Activated T-helper 1 cell treated with Interleukin-2 at 50 U/mL for 16 hours (primary cell): ENCODE data around the gene RAPGEF6.
"Not testable (repeated sequence)": the region's sequence is repeated elsewhere in the genome, so short reads cannot be mapped to it uniquely, and the experiment has no call there.

Source experiments
- DNase-seq: peaks from one replicate; pipeline ENCODE4 v3.0.0-alpha.2; 2020; ENCODE audit warnings: low read depth

RAPGEF6 gene

GRCh38 chr5:131634996-131635683 is at the start of gene RAPGEF6:
RAPGEF6 (minus strand) TSS chr5:131635229; CDS start chr5:131635030, 199 bp downstream.
- DNase-seq, result peak; percentile 92

- no peak for DNase-seq
Observed at GRCh38 chr5:131684595-131684994, 49.6 kb upstream of the RAPGEF6 start.

- DNase-seq, result no peak
Observed at GRCh38 chr5:131684051-131684450, 49.0 kb upstream of the RAPGEF6 start.

GRCh38 chr5:131682826-131683225 is 47.8 kb upstream of the RAPGEF6 start:
- no peak for DNase-seq

GRCh38 chr5:131682175-131682574 is 47.1 kb upstream of the RAPGEF6 start:
- no peak for DNase-seq

GRCh38 chr5:131679911-131680310 is 44.9 kb upstream of the RAPGEF6 start:
- no peak for DNase-seq

GRCh38 chr5:131678273-131678672 is 43.2 kb upstream of the RAPGEF6 start:
- DNase-seq, result not testable (repeated sequence)

- no peak for DNase-seq
Observed at GRCh38 chr5:131677115-131677514, 42.1 kb upstream of the RAPGEF6 start.

GRCh38 chr5:131672776-131673175 is 37.7 kb upstream of the RAPGEF6 start:
- DNase-seq, result no peak

GRCh38 chr5:131671994-131672655 is 37.1 kb upstream of the RAPGEF6 start:
- DNase-seq, result no peak

- DNase-seq, result no peak
Observed at GRCh38 chr5:131671409-131671808, 36.4 kb upstream of the RAPGEF6 start.

- DNase-seq, result no peak
Observed at GRCh38 chr5:131664929-131665328, 29.9 kb upstream of the RAPGEF6 start.

GRCh38 chr5:131661933-131662332 is 26.9 kb upstream of the RAPGEF6 start:
- DNase-seq, result no peak

GRCh38 chr5:131659841-131660240 is 24.8 kb upstream of the RAPGEF6 start:
- no peak for DNase-seq

- no peak for DNase-seq
Observed at GRCh38 chr5:131659290-131659689, 24.3 kb upstream of the RAPGEF6 start.

GRCh38 chr5:131654776-131655175 is 19.7 kb upstream of the RAPGEF6 start:
- DNase-seq, result no peak

- no peak for DNase-seq
Observed at GRCh38 chr5:131654309-131654708, 19.3 kb upstream of the RAPGEF6 start.

- no peak for DNase-seq
Observed at GRCh38 chr5:131649161-131649560, 14.1 kb upstream of the RAPGEF6 start.

GRCh38 chr5:131647048-131647769 is 12.2 kb upstream of the RAPGEF6 start:
- no peak for DNase-seq

GRCh38 chr5:131644822-131645221 is 9.8 kb upstream of the RAPGEF6 start:
- no peak for DNase-seq

- DNase-seq, result no peak
Observed at GRCh38 chr5:131644370-131644769, 9.3 kb upstream of the RAPGEF6 start.

- no peak for DNase-seq
Observed at GRCh38 chr5:131641494-131641893, 6.5 kb upstream of the RAPGEF6 start.
